GM18951 (cell line): Measurements from ENCODE around the gene SFTA2.
"Not testable (repeated sequence)": the region's sequence is repeated elsewhere in the genome, so short reads cannot be mapped to it uniquely, and the experiment has no call there.

Experiments
- POLR2A ChIP-seq: IDR thresholded peaks from 4 replicates; pipeline ENCODE4 v1.6.1; 2011; ENCODE audit warnings: mild to moderate bottlenecking; ENCODE audit not compliant: insufficient read length, insufficient read depth; ENCODE audit errors: extremely low read depth
- in situ Hi-C: fragments of 300-500 bp; cut with MboI; formaldehyde crosslinking; loops from one replicate; pipeline ENCODE4 v1.12.0; 2022; ENCODE audit warnings: low sequenced_read_pairs, mixed read lengths, inconsistent platforms; ENCODE audit not compliant: unreplicated experiment

The SFTA2 gene

DNA sequence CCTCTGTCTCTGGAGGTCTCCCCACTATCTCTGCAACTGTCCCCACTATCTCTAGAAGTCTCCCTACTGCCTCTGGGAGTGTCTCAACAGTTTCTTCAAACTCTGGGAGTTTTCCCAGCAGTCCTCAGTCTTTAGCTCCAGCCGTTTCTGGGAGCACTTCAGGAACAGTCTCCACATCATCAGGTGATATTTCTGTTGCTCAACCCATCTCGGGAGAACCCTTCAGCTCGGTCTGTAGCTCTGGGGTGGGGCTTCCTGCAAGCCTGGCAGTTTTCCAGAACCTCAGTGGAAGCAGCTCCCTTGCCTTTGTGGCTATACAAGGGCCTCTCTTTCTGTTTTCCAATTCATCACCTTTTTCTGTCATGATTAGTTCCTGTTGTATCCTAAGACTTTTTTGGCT lies 3.0 kb upstream of the SFTA2 start:
- in situ Hi-C loops = no loop called here
- TF ChIP-seq POLR2A = no peak

- TF ChIP-seq POLR2A = no peak
These were observed 845 bp upstream of the SFTA2 start for GRCh38 chr6:30932665-30933365.

GRCh38 chr6:30931272-30931671 lies 698 bp downstream of the SFTA2 start:
- in situ Hi-C loops = no loop called here
- no peak for TF ChIP-seq POLR2A

More at GRCh38 chr6:30932665-30933365, 845 bp upstream of the SFTA2 start:
- in situ Hi-C loops = no loop called here

GRCh38 chr6:30930506-30930905 lies 1.5 kb downstream of the SFTA2 start:
- in situ Hi-C loops = no loop called here
- TF ChIP-seq POLR2A = no peak

DNA sequence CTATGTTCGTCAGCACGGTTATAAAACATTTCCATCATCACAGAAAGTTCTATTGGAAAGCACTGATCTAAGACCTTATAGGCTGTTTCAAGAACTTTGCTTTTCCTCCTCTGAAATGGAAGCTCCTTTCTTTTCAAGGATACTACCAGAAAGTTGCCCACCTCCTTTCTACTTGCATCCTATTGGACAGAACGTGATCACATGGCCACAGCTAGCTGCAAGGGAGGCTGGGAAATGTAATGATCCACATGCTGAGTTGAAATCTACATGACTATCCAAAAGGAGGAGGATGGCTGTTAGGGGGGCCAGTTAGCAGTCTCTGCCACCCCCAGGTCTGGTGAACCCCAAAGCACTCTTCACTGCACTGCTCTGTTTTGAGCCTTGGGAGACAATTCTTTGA lies 3.3 kb downstream of the SFTA2 start:
- no peak for TF ChIP-seq POLR2A
- in situ Hi-C loops = no loop called here

DNA sequence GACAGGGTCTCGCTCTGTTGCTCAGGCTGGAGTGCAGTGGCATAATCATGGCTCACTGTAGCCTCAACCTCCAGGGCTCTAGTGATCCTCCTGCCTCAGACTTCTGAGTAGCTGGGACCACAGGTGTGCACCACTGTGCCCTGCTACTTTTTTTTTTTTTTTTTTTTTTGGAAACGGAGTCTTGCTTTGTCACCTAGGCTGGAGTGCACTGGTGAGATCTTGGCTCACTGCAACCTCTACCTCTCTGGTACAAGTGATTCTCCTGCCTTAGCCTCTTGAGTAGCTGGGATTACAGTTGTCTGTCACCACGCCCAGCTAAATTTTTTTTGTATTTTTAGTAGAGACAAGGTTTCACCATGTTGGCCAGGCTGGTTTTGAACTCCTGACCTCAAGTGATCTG lies 4.9 kb downstream of the SFTA2 start:
- in situ Hi-C loops = not testable (repeated sequence)

DNA sequence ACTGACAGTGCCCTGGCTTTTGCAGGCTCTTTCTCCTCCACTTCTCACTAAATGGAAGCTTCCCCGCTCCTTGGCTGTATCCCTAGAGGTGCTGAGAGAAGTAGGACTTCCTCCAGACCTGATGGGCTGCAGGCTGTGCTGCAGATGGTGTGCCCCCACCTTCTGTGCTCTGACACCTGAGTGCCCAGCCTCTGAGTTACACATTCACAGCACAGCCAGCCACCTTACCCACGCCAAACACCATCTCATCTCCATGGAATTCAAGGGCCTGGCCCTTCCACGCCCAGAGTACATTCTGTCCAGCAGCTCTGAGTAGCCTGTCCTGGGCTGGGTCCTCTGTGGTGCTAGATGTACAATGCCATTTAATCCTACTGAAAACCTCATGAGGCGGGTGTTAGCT lies 5.3 kb downstream of the SFTA2 start:
- no peak for TF ChIP-seq POLR2A
- in situ Hi-C loops = no loop called here

- in situ Hi-C loops = not testable (repeated sequence)
These were observed 7.8 kb downstream of the SFTA2 start for GRCh38 chr6:30924040-30924627.

- in situ Hi-C loops = no loop called here
- no peak for TF ChIP-seq POLR2A
These were observed 9.5 kb downstream of the SFTA2 start for GRCh38 chr6:30922447-30922852.

- in situ Hi-C loops = loop anchor here (10.0 kb wide), 1 partner anchor 156 kb away; no protein-coding TSS in a partner anchor
- TF ChIP-seq POLR2A = no peak
These were observed 13.3 kb downstream of the SFTA2 start for GRCh38 chr6:30918670-30919069.

GRCh38 chr6:30917487-30917886 lies 14.5 kb downstream of the SFTA2 start:
- in situ Hi-C loops = loop anchor here (10.0 kb wide), 1 partner anchor 157 kb away; no protein-coding TSS in a partner anchor
- TF ChIP-seq POLR2A = no peak

GRCh38 chr6:30917041-30917440 lies 14.9 kb downstream of the SFTA2 start:
- in situ Hi-C loops = loop anchor here (10.0 kb wide), 1 partner anchor 158 kb away; no protein-coding TSS in a partner anchor
- TF ChIP-seq POLR2A = no peak

DNA sequence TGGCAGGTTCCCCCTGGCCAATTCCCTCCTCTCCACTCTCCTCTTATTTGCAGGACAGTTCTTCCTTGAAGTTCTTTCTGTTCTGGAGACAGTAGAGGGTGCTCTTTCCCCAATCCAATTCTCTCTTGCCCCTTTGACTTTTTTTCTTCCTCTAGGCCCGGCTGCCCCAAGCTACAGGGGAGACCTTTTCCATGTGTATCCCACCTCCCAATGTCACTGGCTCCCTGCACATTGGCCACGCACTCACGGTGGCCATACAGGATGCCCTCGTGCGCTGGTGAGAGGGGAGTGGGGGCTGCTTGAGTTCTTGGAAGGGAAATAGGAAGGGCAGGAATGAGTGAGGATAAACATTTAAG lies 16.4 kb downstream of the SFTA2 start:
- in situ Hi-C loops = loop anchor here (10.0 kb wide), 1 partner anchor 159 kb away; no protein-coding TSS in a partner anchor
- no peak for TF ChIP-seq POLR2A

GRCh38 chr6:30914854-30915590 lies 16.9 kb downstream of the SFTA2 start:
- in situ Hi-C loops = loop anchor here (10.0 kb wide), 1 partner anchor 160 kb away; no protein-coding TSS in a partner anchor
- TF ChIP-seq POLR2A = no peak
